OCI-LY3 (cell line): ENCODE results near the gene LIN7C.

Experiments
- H2AFZ ChIP-seq: fragments of 200-600, 300-600 bp; shearing (Covaris generic); 2 replicates; pipeline ENCODE4 v1.6.0; 2014; ENCODE audit warnings: antibody characterized with exemption, low read depth, low read length
- H3K27ac ChIP-seq: fragments of 200-600, 300-600 bp; sonication (generic); 2 replicates; pipeline ENCODE4 v1.5.1; 2014; ENCODE audit warnings: mild to moderate bottlenecking, low read length, moderate library complexity, mixed read lengths
- H3K27me3 ChIP-seq: fragments of 200-600, 300-600 bp; sonication (generic); 2 replicates; pipeline ENCODE4 v1.6.1; 2014; ENCODE audit warnings: low read depth, low read length, mixed read lengths
- H3K36me3 ChIP-seq: fragments of 200-600, 300-600 bp; sonication (generic); replicated peaks from 2 replicates; pipeline ENCODE3; 2014; ENCODE audit warnings: low read depth, low read length, mixed read lengths
- H3K4me1 ChIP-seq: fragments of 300-600, 200-600 bp; sonication (generic); 2 replicates; pipeline ENCODE4 v1.6.1; 2014; ENCODE audit warnings: low read length, mixed read lengths
- H3K4me2 ChIP-seq: fragments of 200-600, 300-600 bp; sonication (generic); 2 replicates; pipeline ENCODE4 v1.6.1; 2014; ENCODE audit warnings: low read length, mixed read lengths
- H3K4me3 ChIP-seq: fragments of 300-600, 200-600 bp; sonication (generic); 2 replicates; pipeline ENCODE4 v1.5.1; 2014; ENCODE audit warnings: antibody characterized with exemption, mild to moderate bottlenecking, low read length, moderate library complexity
- H3K79me2 ChIP-seq: fragments of 300-600, 200-600 bp; shearing (Covaris generic); 2 replicates; pipeline ENCODE4 v1.6.1; 2014; ENCODE audit warnings: mild to moderate bottlenecking, low read length, mixed read lengths
- H3K9ac ChIP-seq: fragments of 300-600, 200-600 bp; shearing (Covaris generic); 2 replicates; pipeline ENCODE4 v1.6.0; 2014; ENCODE audit warnings: mild to moderate bottlenecking, low read length, moderate library complexity
- H3K9me3 ChIP-seq: fragments of 200-600, 300-600 bp; shearing (Covaris generic); 2 replicates; pipeline ENCODE4 v1.6.1; 2014; ENCODE audit warnings: low read length, mixed read lengths; ENCODE audit not compliant: insufficient read depth
- H4K20me1 ChIP-seq: fragments of 200-600, 300-600 bp; sonication (generic); 2 replicates; pipeline ENCODE4 v1.6.1; 2016; ENCODE audit warnings: low read length, mixed read lengths; ENCODE audit not compliant: insufficient read depth
- EZH2phosphoT487 ChIP-seq: fragments of 200-600 bp; shearing (Covaris generic); IDR thresholded peaks from 2 replicates; pipeline ENCODE4 v1.6.1; 2018; ENCODE audit warnings: antibody characterized with exemption, mixed run types, low read depth
- TF ChIP-seq, protein P1 (sequence below): fragments of 200-600, 300-600 bp; sonication (generic); IDR thresholded peaks from 2 replicates; pipeline ENCODE4 v1.5.1; 2014; ENCODE audit warnings: antibody characterized with exemption, low read length, low read depth

The LIN7C gene

DNA sequence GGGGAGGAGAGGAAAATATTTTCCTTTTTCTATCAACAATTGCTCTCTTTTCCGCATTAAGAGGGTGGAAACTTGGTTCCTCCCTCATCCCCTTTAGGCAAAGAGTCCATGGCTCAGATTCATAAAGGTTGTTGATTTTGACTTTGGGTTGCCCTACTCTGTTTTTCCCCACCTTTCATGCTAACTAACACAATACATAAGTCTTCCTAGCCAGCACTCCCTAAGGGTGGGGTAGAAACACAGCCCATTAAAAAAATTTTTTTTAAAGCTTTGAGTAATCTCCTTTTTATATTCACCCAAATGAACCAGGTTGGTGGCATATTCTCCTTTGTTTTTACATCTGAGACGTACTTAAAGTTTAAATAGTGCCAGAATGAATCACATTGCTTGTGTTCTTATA is 20.0 kb upstream of the LIN7C start:
- no peak for TF ChIP-seq EZH2phosphoT487
- TF ChIP-seq, protein P1, sequence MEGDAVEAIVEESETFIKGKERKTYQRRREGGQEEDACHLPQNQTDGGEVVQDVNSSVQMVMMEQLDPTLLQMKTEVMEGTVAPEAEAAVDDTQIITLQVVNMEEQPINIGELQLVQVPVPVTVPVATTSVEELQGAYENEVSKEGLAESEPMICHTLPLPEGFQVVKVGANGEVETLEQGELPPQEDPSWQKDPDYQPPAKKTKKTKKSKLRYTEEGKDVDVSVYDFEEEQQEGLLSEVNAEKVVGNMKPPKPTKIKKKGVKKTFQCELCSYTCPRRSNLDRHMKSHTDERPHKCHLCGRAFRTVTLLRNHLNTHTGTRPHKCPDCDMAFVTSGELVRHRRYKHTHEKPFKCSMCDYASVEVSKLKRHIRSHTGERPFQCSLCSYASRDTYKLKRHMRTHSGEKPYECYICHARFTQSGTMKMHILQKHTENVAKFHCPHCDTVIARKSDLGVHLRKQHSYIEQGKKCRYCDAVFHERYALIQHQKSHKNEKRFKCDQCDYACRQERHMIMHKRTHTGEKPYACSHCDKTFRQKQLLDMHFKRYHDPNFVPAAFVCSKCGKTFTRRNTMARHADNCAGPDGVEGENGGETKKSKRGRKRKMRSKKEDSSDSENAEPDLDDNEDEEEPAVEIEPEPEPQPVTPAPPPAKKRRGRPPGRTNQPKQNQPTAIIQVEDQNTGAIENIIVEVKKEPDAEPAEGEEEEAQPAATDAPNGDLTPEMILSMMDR = no peak
- no peaks in the 10 kb centered on the region for H3K79me2 ChIP-seq
- no peak overlapping the region for H2AFZ ChIP-seq
- no peaks in the 10 kb centered on the region for H3K4me1 ChIP-seq
- no peak overlapping the region for H3K9ac ChIP-seq
- no peak overlapping the region for H3K4me2 ChIP-seq
- no peaks in the 10 kb centered on the region for H4K20me1 ChIP-seq
- no peaks in the 10 kb centered on the region for H3K9me3 ChIP-seq
- no peaks in the 10 kb centered on the region for H3K36me3 ChIP-seq
- H3K4me3 ChIP-seq = no peak overlapping the region
- H3K27ac ChIP-seq = no peak overlapping the region
- H3K27me3 ChIP-seq = no peaks in the 10 kb centered on the region

DNA sequence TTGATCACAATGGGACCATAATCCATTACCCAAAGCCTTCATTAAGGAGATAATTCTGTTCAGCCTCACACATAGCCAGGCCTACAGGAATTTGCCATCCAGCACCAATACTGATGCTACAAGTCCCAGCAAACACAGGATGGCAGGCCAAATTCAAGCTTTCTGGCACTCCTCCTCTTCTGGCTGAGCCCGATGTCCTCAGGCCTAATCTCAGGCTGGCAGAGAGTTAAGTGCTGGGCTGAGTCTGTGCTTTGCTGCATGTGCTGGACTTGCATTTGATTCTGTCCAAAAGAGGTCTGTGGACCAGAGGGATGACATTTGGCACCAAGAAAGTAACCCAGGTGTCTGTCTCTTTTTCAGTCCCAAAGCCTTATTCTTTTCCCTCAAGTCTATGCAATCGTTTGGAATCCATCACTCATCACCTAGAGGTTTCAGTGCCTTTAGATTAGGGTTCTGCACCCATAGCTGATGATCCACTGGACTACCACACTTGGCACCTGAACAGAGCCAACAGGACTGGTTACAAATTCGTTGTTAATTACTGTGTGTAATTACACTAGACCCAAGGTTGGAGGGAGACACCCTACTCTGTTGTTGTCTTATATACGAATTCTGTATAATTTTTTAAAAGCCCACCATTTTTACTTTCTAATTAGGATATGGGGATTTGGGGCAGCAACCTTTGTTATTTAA is 19.4 kb upstream of the LIN7C start:
- Histone ChIP-seq H3K9me3 (no peaks in the 10 kb centered on the region), H3K4me1 (no peaks in the 10 kb centered on the region), H3K4me2 (no peak overlapping the region), H3K27me3 (no peaks in the 10 kb centered on the region), H3K27ac (no peak overlapping the region), H4K20me1 (no peaks in the 10 kb centered on the region), H3K9ac (no peak overlapping the region), H3K79me2 (no peaks in the 10 kb centered on the region), H2AFZ (no peak overlapping the region), H3K4me3 (no peak overlapping the region), H3K36me3 (no peaks in the 10 kb centered on the region)
- TF ChIP-seq EZH2phosphoT487 = no peak
- TF ChIP-seq, protein P1 = no peak

DNA sequence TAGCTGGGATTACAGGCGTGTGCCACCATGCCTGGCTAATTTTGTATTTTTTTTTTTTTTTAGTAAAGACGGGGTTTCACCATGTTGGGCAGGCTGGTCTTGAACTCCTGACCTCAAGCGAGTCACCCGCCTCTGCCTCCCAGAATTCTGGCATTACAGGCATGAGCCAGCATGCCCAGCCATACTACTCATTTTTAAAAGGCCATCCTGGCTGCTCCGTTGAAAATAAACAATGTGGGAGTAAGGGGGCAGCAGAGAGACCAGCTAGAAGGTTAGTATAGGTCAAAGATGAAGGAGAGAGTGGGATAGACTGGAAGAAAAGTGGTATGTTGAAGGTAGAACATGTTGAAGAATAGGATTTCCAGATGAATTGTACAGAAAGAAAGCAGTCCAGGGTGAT is 17.6 kb upstream of the LIN7C start:
- Histone ChIP-seq H3K27ac (no peak overlapping the region), H2AFZ (no peak overlapping the region), H3K4me3 (no peak overlapping the region), H3K36me3 (no peaks in the 10 kb centered on the region), H3K79me2 (no peaks in the 10 kb centered on the region), H3K4me1 (no peaks in the 10 kb centered on the region), H4K20me1 (no peaks in the 10 kb centered on the region), H3K9me3 (no peaks in the 10 kb centered on the region), H3K4me2 (no peak overlapping the region), H3K9ac (no peak overlapping the region), H3K27me3 (no peaks in the 10 kb centered on the region)
- TF ChIP-seq, protein P1 = no peak
- TF ChIP-seq EZH2phosphoT487 = no peak

DNA sequence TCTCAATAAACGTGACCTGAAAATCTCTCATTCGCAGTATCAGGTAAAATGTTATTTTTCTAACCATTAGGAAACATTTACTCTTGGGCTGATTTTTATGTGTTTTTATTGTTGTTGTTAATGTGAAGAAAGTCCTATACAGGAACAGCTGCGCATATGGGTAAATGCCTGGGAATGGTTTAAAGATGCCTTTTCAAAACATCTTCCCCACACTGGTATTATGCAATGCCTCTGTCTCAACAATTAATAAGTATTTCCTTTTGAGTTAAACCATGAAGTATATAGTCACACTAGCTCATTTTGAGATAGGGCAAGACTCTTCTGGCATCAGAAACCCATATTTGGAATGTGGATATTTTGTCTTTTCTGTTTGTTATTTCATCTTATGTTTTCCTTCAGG is 13.7 kb upstream of the LIN7C start:
- Histone ChIP-seq H3K79me2 (no peaks in the 10 kb centered on the region), H3K27ac (no peak overlapping the region), H3K27me3 (no peaks in the 10 kb centered on the region), H3K4me2 (no peak overlapping the region), H3K4me1 (no peaks in the 10 kb centered on the region), H4K20me1 (no peaks in the 10 kb centered on the region), H3K9me3 (no peaks in the 10 kb centered on the region), H3K9ac (no peak overlapping the region), H3K4me3 (no peak overlapping the region), H2AFZ (no peak overlapping the region), H3K36me3 (no peaks in the 10 kb centered on the region)
- TF ChIP-seq, protein P1 = no peak
- TF ChIP-seq EZH2phosphoT487 = no peak
